GM23338 (cell line): Measurements from ENCODE around the gene MGRN1. TPM values are rescaled to one million over a fixed set of nuclear protein-coding genes. Genes with fewer than 3 reads are reported as not detected.

Experiments used
- ATAC-seq: fragments of 200-7000 bp; cut with Tn5 transposase; 3 replicates; pipeline ENCODE4 v1.9.1; 2020
- DNase-seq: peaks from one replicate; pipeline ENCODE4 v3.0.0-alpha.2; 2015; ENCODE audit warnings: low spot score
- H2AFZ ChIP-seq: fragments of 200-600 bp; sonication (generic); 2 replicates; pipeline ENCODE4 v1.8.0; 2016; ENCODE audit warnings: antibody characterized with exemption, mild to moderate bottlenecking, moderate library complexity
- H3F3A ChIP-seq: fragments of 200-600 bp; sonication (generic); replicated peaks from 2 replicates; pipeline ENCODE4 v1.8.0; 2017; ENCODE audit warnings: antibody characterized with exemption, mixed run types, low read depth
- H3K27ac ChIP-seq: fragments of 200-600 bp; sonication (generic); 2 replicates; pipeline ENCODE4 v1.6.1; 2016; ENCODE audit warnings: low read depth
- H3K27me3 ChIP-seq: fragments of 200-600 bp; sonication (generic); 2 replicates; pipeline ENCODE4 v1.8.0; 2016; ENCODE audit warnings: mild to moderate bottlenecking, mixed run types, moderate library complexity; ENCODE audit not compliant: insufficient read depth
- H3K36me3 ChIP-seq: fragments of 200-600 bp; sonication (generic); 2 replicates; pipeline ENCODE4 v1.8.0; 2016; ENCODE audit warnings: mild to moderate bottlenecking; ENCODE audit not compliant: insufficient read depth
- H3K4me1 ChIP-seq: fragments of 200-600 bp; sonication (generic); 2 replicates; pipeline ENCODE4 v1.8.0; 2016; ENCODE audit warnings: mild to moderate bottlenecking, moderate library complexity; ENCODE audit not compliant: insufficient read depth
- H3K4me2 ChIP-seq: fragments of 200-600 bp; sonication (generic); 2 replicates; pipeline ENCODE4 v1.7.1; 2017; ENCODE audit warnings: mixed run types
- H3K4me3 ChIP-seq: fragments of 200-600 bp; sonication (generic); 2 replicates; pipeline ENCODE4 v1.6.1; 2016; ENCODE audit warnings: mixed run types
- H3K79me2 ChIP-seq: fragments of 200-600 bp; sonication (generic); replicated peaks from 2 replicates; pipeline ENCODE4 v1.8.0; 2017; ENCODE audit warnings: mild to moderate bottlenecking; ENCODE audit not compliant: insufficient read depth
- H3K9me2 ChIP-seq: fragments of 200-600 bp; sonication (generic); 2 replicates; pipeline ENCODE4 v1.8.0; 2017; ENCODE audit not compliant: insufficient read depth
- H4K20me1 ChIP-seq: fragments of 200-600 bp; sonication (generic); replicated peaks from 2 replicates; pipeline ENCODE4 v1.8.0; 2017; ENCODE audit warnings: mild to moderate bottlenecking; ENCODE audit not compliant: insufficient read depth
- H3K27ac Mint-ChIP-seq: 2 replicates; pipeline ENCODE4 v1.8.0; 2020; ENCODE audit warnings: inconsistent platforms, mild to moderate bottlenecking, moderate library complexity, mixed read lengths
- H3K27me3 Mint-ChIP-seq: 3 replicates; pipeline ENCODE4 v1.8.0; 2022; ENCODE audit warnings: low read depth, mild to moderate bottlenecking, moderate library complexity, mixed read lengths, inconsistent platforms; ENCODE audit not compliant: insufficient read depth, poor library complexity
- H3K36me3 Mint-ChIP-seq: 3 replicates; pipeline ENCODE4 v1.8.0; 2021; ENCODE audit warnings: low read depth, mild to moderate bottlenecking, inconsistent platforms, moderate library complexity, mixed read lengths
- H3K4me1 Mint-ChIP-seq: 3 replicates; pipeline ENCODE4 v1.8.0; 2020; ENCODE audit warnings: mild to moderate bottlenecking, inconsistent platforms, mixed read lengths
- H3K4me3 Mint-ChIP-seq: 3 replicates; pipeline ENCODE4 v1.8.0; 2021; ENCODE audit warnings: moderate library complexity, mild to moderate bottlenecking, inconsistent platforms, mixed read lengths
- H3K9me3 Mint-ChIP-seq: 3 replicates; pipeline ENCODE4 v1.8.0; 2020; ENCODE audit warnings: moderate library complexity, mild to moderate bottlenecking, inconsistent platforms, mixed read lengths
- CREB1 ChIP-seq: fragments of 250-450 bp; sonication (Bioruptor Pico); IDR thresholded peaks from 2 replicates; pipeline ENCODE4 v1.5.0; 2020; ENCODE audit warnings: low read depth, mild to moderate bottlenecking, moderate library complexity
- ETS1 ChIP-seq: IDR thresholded peaks from 2 replicates; pipeline ENCODE4 v1.6.1; 2016; ENCODE audit warnings: antibody characterized with exemption
- EZH2 ChIP-seq: fragments of 200-600 bp; sonication (generic); IDR thresholded peaks from one replicate; pipeline ENCODE4 v1.8.0; 2017; ENCODE audit warnings: antibody characterized with exemption, mild to moderate bottlenecking, low read depth; ENCODE audit not compliant: unreplicated experiment
- EZH2phosphoT487 ChIP-seq: fragments of 200-600 bp; sonication (generic); IDR thresholded peaks from one replicate; pipeline ENCODE4 v1.8.1; 2018; ENCODE audit warnings: antibody characterized with exemption; ENCODE audit not compliant: unreplicated experiment
- JUNB ChIP-seq: IDR thresholded peaks from one replicate; pipeline ENCODE4 v1.6.1; 2016; ENCODE audit warnings: antibody characterized with exemption; ENCODE audit not compliant: unreplicated experiment
- NANOG ChIP-seq: IDR thresholded peaks from 2 replicates; pipeline ENCODE4 v1.6.1; 2016; ENCODE audit warnings: antibody characterized with exemption, borderline replicate concordance
- POLR2AphosphoS5 ChIP-seq: IDR thresholded peaks from 2 replicates; pipeline ENCODE4 v1.6.1; 2016; ENCODE audit warnings: antibody characterized with exemption, low read depth
- STAT1 ChIP-seq: IDR thresholded peaks from one replicate; pipeline ENCODE4 v1.6.1; 2016; ENCODE audit warnings: antibody characterized with exemption; ENCODE audit not compliant: unreplicated experiment
- ZNF114 ChIP-seq: fragments of 250-450 bp; sonication (Bioruptor Pico); IDR thresholded peaks from 2 replicates; pipeline ENCODE4 v1.5.0; 2020; ENCODE audit warnings: mild to moderate bottlenecking, moderate library complexity
- ZNF331 ChIP-seq: fragments of 250-450 bp; sonication (Bioruptor Pico); IDR thresholded peaks from 2 replicates; pipeline ENCODE4 v1.5.0; 2020; ENCODE audit warnings: low read depth, mild to moderate bottlenecking, moderate library complexity
- polyA plus RNA-seq: library from polyadenylated mRNA; unstranded; fragments of >200 nt; fragmentation: Nextera tagmentation; extraction: Ambion mirVana; gene quantifications from 2 replicates; pipeline ENCODE4 v1.2.1, GENCODE V29; 2016
- total RNA-seq: library from RNA; depleted of rRNA; stranded (reverse); fragments of >200 nt; shearing (Covaris generic); gene quantifications from 2 replicates; pipeline ENCODE4 v1.2.3, GENCODE V29; 2014
- TF ChIP-seq, protein P1 (sequence below): fragments of 250-450 bp; sonication (Bioruptor Pico); IDR thresholded peaks from 2 replicates; pipeline ENCODE4 v1.5.0; 2020; ENCODE audit warnings: mild to moderate bottlenecking, moderate library complexity
- TF ChIP-seq, protein P2 (sequence below), 2 experiments: fragments of 200-600 bp in 1 of 2; sonication (generic) in 1 of 2; conservative IDR thresholded peaks; 2 replicates each; pipeline versions ENCODE4 v1.5.1 to v1.6.1; 2016 to 2017; ENCODE audit warnings: antibody characterized with exemption in 2 of 2, low read depth in 2 of 2, mild to moderate bottlenecking in 2 of 2, moderate library complexity in 1 of 2
- TF ChIP-seq, protein P3 (sequence below): IDR thresholded peaks from one replicate; pipeline ENCODE4 v1.6.1; 2018; ENCODE audit warnings: antibody characterized with exemption; ENCODE audit not compliant: unreplicated experiment

MGRN1 gene
- total and polyA plus RNA-seq, 2 experiments from 2014 or later = 13.1 to 71.8 TPM

- TF ChIP-seq STAT1 = no peak
- no peak for TF ChIP-seq EZH2
- no peak for TF ChIP-seq JUNB
- no peak for TF ChIP-seq POLR2AphosphoS5
- TF ChIP-seq, protein P1, sequence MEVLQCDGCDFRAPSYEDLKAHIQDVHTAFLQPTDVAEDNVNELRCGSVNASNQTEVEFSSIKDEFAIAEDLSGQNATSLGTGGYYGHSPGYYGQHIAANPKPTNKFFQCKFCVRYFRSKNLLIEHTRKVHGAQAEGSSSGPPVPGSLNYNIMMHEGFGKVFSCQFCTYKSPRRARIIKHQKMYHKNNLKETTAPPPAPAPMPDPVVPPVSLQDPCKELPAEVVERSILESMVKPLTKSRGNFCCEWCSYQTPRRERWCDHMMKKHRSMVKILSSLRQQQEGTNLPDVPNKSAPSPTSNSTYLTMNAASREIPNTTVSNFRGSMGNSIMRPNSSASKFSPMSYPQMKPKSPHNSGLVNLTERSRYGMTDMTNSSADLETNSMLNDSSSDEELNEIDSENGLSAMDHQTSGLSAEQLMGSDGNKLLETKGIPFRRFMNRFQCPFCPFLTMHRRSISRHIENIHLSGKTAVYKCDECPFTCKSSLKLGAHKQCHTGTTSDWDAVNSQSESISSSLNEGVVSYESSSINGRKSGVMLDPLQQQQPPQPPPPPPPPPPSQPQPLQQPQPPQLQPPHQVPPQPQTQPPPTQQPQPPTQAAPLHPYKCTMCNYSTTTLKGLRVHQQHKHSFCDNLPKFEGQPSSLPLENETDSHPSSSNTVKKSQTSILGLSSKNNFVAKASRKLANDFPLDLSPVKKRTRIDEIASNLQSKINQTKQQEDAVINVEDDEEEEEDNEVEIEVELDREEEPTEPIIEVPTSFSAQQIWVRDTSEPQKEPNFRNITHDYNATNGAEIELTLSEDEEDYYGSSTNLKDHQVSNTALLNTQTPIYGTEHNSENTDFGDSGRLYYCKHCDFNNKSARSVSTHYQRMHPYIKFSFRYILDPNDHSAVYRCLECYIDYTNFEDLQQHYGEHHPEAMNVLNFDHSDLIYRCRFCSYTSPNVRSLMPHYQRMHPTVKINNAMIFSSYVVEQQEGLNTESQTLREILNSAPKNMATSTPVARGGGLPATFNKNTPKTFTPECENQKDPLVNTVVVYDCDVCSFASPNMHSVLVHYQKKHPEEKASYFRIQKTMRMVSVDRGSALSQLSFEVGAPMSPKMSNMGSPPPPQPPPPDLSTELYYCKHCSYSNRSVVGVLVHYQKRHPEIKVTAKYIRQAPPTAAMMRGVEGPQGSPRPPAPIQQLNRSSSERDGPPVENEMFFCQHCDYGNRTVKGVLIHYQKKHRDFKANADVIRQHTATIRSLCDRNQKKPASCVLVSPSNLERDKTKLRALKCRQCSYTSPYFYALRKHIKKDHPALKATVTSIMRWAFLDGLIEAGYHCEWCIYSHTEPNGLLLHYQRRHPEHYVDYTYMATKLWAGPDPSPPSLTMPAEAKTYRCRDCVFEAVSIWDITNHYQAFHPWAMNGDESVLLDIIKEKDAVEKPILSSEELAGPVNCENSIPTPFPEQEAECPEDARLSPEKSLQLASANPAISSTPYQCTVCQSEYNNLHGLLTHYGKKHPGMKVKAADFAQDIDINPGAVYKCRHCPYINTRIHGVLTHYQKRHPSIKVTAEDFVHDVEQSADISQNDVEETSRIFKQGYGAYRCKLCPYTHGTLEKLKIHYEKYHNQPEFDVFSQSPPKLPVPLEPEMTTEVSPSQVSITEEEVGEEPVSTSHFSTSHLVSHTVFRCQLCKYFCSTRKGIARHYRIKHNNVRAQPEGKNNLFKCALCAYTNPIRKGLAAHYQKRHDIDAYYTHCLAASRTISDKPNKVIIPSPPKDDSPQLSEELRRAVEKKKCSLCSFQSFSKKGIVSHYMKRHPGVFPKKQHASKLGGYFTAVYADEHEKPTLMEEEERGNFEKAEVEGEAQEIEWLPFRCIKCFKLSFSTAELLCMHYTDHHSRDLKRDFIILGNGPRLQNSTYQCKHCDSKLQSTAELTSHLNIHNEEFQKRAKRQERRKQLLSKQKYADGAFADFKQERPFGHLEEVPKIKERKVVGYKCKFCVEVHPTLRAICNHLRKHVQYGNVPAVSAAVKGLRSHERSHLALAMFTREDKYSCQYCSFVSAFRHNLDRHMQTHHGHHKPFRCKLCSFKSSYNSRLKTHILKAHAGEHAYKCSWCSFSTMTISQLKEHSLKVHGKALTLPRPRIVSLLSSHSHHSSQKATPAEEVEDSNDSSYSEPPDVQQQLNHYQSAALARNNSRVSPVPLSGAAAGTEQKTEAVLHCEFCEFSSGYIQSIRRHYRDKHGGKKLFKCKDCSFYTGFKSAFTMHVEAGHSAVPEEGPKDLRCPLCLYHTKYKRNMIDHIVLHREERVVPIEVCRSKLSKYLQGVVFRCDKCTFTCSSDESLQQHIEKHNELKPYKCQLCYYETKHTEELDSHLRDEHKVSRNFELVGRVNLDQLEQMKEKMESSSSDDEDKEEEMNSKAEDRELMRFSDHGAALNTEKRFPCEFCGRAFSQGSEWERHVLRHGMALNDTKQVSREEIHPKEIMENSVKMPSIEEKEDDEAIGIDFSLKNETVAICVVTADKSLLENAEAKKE = no peak
- TF ChIP-seq ZNF114 (CRISPR knock-in tag) = no peak
- TF ChIP-seq ZNF331 = no peak
- no peak for TF ChIP-seq NANOG
- TF ChIP-seq, protein P2, sequence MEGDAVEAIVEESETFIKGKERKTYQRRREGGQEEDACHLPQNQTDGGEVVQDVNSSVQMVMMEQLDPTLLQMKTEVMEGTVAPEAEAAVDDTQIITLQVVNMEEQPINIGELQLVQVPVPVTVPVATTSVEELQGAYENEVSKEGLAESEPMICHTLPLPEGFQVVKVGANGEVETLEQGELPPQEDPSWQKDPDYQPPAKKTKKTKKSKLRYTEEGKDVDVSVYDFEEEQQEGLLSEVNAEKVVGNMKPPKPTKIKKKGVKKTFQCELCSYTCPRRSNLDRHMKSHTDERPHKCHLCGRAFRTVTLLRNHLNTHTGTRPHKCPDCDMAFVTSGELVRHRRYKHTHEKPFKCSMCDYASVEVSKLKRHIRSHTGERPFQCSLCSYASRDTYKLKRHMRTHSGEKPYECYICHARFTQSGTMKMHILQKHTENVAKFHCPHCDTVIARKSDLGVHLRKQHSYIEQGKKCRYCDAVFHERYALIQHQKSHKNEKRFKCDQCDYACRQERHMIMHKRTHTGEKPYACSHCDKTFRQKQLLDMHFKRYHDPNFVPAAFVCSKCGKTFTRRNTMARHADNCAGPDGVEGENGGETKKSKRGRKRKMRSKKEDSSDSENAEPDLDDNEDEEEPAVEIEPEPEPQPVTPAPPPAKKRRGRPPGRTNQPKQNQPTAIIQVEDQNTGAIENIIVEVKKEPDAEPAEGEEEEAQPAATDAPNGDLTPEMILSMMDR (conservative IDR thresholded peaks at IDR 0.05; ENCODE audit: low read depth in 2 of 2) = no peak
- TF ChIP-seq CREB1 (CRISPR knock-in tag) = no peak
- no peak for TF ChIP-seq EZH2phosphoT487
- TF ChIP-seq ETS1 = no peak
- TF ChIP-seq, protein P3, sequence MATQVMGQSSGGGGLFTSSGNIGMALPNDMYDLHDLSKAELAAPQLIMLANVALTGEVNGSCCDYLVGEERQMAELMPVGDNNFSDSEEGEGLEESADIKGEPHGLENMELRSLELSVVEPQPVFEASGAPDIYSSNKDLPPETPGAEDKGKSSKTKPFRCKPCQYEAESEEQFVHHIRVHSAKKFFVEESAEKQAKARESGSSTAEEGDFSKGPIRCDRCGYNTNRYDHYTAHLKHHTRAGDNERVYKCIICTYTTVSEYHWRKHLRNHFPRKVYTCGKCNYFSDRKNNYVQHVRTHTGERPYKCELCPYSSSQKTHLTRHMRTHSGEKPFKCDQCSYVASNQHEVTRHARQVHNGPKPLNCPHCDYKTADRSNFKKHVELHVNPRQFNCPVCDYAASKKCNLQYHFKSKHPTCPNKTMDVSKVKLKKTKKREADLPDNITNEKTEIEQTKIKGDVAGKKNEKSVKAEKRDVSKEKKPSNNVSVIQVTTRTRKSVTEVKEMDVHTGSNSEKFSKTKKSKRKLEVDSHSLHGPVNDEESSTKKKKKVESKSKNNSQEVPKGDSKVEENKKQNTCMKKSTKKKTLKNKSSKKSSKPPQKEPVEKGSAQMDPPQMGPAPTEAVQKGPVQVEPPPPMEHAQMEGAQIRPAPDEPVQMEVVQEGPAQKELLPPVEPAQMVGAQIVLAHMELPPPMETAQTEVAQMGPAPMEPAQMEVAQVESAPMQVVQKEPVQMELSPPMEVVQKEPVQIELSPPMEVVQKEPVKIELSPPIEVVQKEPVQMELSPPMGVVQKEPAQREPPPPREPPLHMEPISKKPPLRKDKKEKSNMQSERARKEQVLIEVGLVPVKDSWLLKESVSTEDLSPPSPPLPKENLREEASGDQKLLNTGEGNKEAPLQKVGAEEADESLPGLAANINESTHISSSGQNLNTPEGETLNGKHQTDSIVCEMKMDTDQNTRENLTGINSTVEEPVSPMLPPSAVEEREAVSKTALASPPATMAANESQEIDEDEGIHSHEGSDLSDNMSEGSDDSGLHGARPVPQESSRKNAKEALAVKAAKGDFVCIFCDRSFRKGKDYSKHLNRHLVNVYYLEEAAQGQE = no peak
- no peak for ATAC-seq
- H3K79me2 ChIP-seq = no peaks in the 10 kb centered on the region
- no peak overlapping the region for H3K4me2 ChIP-seq
- H3K4me1 ChIP-seq = peaks cover 9% of the 10 kb centered on the region
- H3K27me3 Mint-ChIP-seq = no peaks in the 10 kb centered on the region
- H3K36me3 ChIP-seq = no peaks in the 10 kb centered on the region
- peaks cover 17% of the 10 kb centered on the region for H3K9me3 Mint-ChIP-seq
- H3K27ac ChIP-seq = no peak overlapping the region
- H3K36me3 Mint-ChIP-seq = peaks cover 12% of the 10 kb centered on the region
- peaks cover 18% of the 10 kb centered on the region for H3K4me1 Mint-ChIP-seq
- H3K9me2 ChIP-seq = no peaks in the 10 kb centered on the region
- no peak overlapping the region for H3K27ac Mint-ChIP-seq
- no peak for DNase-seq
- H4K20me1 ChIP-seq = no peaks in the 10 kb centered on the region
- H3F3A ChIP-seq = no peaks in the 10 kb centered on the region; the same call in 1 of the 2 replicates
- no peak overlapping the region for H2AFZ ChIP-seq
- H3K4me3 ChIP-seq = no peak overlapping the region
- no peaks in the 10 kb centered on the region for H3K27me3 ChIP-seq
- no peak overlapping the region for H3K4me3 Mint-ChIP-seq
Observed at GRCh38 chr16:4588961-4589360, 35.7 kb upstream of the MGRN1 start.
